Epithelial cell of proximal tubule (primary cell): ENCODE data around the gene POLR2J. TPM values are rescaled to one million over a fixed set of nuclear protein-coding genes. Genes with fewer than 3 reads are reported as not detected.
"Not testable (repeated sequence)": the region's sequence is repeated elsewhere in the genome, so short reads cannot be mapped to it uniquely, and the experiment has no call there.

Experiments
- DNase-seq: peaks from one replicate; pipeline ENCODE4 v3.0.0-alpha.2; 2011; ENCODE audit warnings: low read depth
- H3K4me3 ChIP-seq: 2 replicates; pipeline ENCODE4 v1.5.1; 2011; ENCODE audit warnings: low read depth, mild to moderate bottlenecking, low read length
- CTCF ChIP-seq: conservative IDR thresholded peaks from 2 replicates; pipeline ENCODE4 v1.5.1; 2012; ENCODE audit warnings: low read depth, mild to moderate bottlenecking, low read length
- total RNA-seq: library from RNA; depleted of rRNA; stranded (reverse); fragments of >200 nt; gene quantifications from 2 replicates; pipeline ENCODE4 v1.2.3, GENCODE V29; 2015

POLR2J gene
- 32.8 and 47.4 TPM in 2 replicates for total RNA-seq

- peak; percentile 35 for DNase-seq
- peak; percentile 40 for TF ChIP-seq CTCF
- H3K4me3 ChIP-seq, result peak within 1 kb of the TSS; percentile 52
Measured at GRCh38 chr7:102478314-102479208, at the start of gene POLR2J. Gene POLR2J (minus strand): TSS chr7:102478922. CDS start chr7:102478860, 62 bp downstream.

- not testable (repeated sequence) for DNase-seq, H3K4me3 ChIP-seq
Measured at GRCh38 chr7:102527822-102528793, 49.4 kb upstream of the POLR2J start.

GRCh38 chr7:102527182-102527581 lies 48.5 kb upstream of the POLR2J start:
- H3K4me3 ChIP-seq, DNase-seq: not testable (repeated sequence)

GRCh38 chr7:102524803-102525202 lies 46.1 kb upstream of the POLR2J start:
- DNase-seq, H3K4me3 ChIP-seq: not testable (repeated sequence)

GRCh38 chr7:102520797-102521196 lies 42.1 kb upstream of the POLR2J start:
- H3K4me3 ChIP-seq, DNase-seq: not testable (repeated sequence)

GRCh38 chr7:102517550-102518147 lies 38.9 kb upstream of the POLR2J start, which contains the start of gene RASA4B:
Gene RASA4B (minus strand): TSS chr7:102517777. CDS start chr7:102517710, 67 bp downstream.
- H3K4me3 ChIP-seq, result peak within 1 kb of the TSS; percentile 28
- DNase-seq, result not testable (repeated sequence)

GRCh38 chr7:102516951-102517350 lies 38.2 kb upstream of the POLR2J start:
- DNase-seq, H3K4me3 ChIP-seq: not testable (repeated sequence)

- DNase-seq, result not testable (repeated sequence)
Measured at GRCh38 chr7:102515889-102516288, 37.2 kb upstream of the POLR2J start.

GRCh38 chr7:102514881-102515721 lies 36.4 kb upstream of the POLR2J start:
- DNase-seq, H3K4me3 ChIP-seq: not testable (repeated sequence)

More at GRCh38 chr7:102515889-102516288, 37.2 kb upstream of the POLR2J start:
- not testable (repeated sequence) for H3K4me3 ChIP-seq

- peak overlapping the region; percentile 15 for H3K4me3 ChIP-seq
- DNase-seq, result peak; percentile 0
Measured at GRCh38 chr7:102512642-102513221, 34.0 kb upstream of the POLR2J start.

GRCh38 chr7:102511860-102512522 lies 33.3 kb upstream of the POLR2J start:
- DNase-seq, H3K4me3 ChIP-seq: not testable (repeated sequence)

- H3K4me3 ChIP-seq, DNase-seq: not testable (repeated sequence)
Measured at GRCh38 chr7:102510575-102510974, 31.9 kb upstream of the POLR2J start.

GRCh38 chr7:102507410-102508088 lies 28.8 kb upstream of the POLR2J start:
- not testable (repeated sequence) for H3K4me3 ChIP-seq, DNase-seq

- not testable (repeated sequence) for DNase-seq, H3K4me3 ChIP-seq
Measured at GRCh38 chr7:102505298-102506185, 26.8 kb upstream of the POLR2J start.
